PC-9 (cell line): ENCODE results near the gene IMMP2L.

Source experiments
- EZH2 ChIP-seq: fragments of 200-600 bp; sonication (generic); IDR thresholded peaks from 2 replicates; pipeline ENCODE4 v1.8.0; 2017; ENCODE audit warnings: antibody characterized with exemption, low read depth
- TF ChIP-seq, protein P1 (sequence below): fragments of 200-600 bp; sonication (generic); conservative IDR thresholded peaks from 2 replicates; pipeline ENCODE4 v1.6.1; 2017; ENCODE audit warnings: mixed run types, antibody characterized with exemption, mild to moderate bottlenecking, moderate library complexity

DNA sequence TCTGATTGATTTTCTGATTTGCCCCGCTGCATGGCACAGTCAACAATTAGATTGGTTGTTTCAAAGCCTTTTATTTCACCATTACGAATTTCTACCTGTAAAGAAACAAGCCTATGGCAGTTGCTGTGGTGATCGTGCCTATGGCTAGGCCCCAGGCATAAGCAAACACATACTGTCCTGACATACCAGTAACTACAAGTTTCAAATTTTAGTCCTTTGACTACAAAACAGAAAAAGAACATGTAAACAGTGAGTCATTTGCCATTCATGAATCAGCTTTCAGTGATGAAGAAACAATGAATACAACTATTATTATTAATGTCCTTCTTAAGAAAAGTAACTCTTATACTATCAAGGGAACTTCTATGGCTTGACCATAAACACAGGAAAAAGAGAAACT is 639.4 kb downstream of the IMMP2L start:
- TF ChIP-seq, protein P1, sequence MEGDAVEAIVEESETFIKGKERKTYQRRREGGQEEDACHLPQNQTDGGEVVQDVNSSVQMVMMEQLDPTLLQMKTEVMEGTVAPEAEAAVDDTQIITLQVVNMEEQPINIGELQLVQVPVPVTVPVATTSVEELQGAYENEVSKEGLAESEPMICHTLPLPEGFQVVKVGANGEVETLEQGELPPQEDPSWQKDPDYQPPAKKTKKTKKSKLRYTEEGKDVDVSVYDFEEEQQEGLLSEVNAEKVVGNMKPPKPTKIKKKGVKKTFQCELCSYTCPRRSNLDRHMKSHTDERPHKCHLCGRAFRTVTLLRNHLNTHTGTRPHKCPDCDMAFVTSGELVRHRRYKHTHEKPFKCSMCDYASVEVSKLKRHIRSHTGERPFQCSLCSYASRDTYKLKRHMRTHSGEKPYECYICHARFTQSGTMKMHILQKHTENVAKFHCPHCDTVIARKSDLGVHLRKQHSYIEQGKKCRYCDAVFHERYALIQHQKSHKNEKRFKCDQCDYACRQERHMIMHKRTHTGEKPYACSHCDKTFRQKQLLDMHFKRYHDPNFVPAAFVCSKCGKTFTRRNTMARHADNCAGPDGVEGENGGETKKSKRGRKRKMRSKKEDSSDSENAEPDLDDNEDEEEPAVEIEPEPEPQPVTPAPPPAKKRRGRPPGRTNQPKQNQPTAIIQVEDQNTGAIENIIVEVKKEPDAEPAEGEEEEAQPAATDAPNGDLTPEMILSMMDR = no peak
- no peak for TF ChIP-seq EZH2
